NCI-H82 (cell line): ENCODE measurements around the gene RPN2.
"Not testable (repeated sequence)": the region's sequence is repeated elsewhere in the genome, so short reads cannot be mapped to it uniquely, and the experiment has no call there.

Experiments
- DNase-seq: peaks from one replicate; lab custom pipeline; 2025; lab: John Stamatoyannopoulos, UW

The RPN2 gene

DNA sequence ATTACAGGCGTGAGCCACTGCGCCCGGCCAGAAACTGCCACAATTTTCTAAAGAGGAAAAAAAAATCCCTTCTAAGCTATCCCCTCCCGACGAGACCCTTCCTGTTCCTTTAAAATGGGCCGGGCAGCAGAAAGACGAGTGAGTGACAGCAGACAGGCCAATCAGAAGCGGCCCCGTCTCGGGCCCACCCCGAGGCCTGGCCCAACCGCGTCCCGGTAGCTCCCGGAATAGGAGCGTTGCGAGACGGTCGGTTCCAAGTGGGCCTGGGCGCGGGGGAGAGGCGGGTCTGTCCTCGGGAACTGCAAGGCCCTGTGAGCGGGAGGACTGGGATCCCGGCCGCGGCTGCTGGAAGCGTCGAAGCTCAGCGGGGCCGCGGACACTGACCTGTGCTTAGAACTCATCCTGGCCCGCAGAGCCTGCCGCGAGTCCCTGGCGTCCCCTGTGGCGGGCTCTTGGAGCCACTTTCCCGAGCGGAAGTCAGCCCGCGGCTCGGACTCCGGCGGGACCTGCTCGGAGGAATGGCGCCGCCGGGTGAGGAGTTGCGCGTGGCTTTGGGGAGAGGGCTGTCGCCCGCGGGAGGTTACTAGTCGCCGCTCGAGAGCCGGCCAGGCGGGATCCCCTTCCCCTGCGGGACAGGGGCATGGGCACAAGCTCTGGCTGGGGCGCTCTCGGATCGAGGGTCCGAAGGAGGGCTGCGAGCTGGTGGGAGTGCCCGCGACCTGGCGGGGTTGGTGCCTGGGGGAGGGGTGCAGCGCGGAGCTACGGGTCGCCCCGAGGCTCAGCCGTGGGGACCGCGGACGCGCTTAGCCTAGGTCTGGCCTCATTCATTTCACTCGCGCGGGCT is at the start of gene RPN2, which contains the start of gene MROH8:
Gene RPN2 (plus strand): TSS at position 492 of the 844 bp plus-strand sequence. CDS start 27 bp downstream, at position 519.
Gene MROH8 (minus strand): TSS at position 710 of the 844 bp plus-strand sequence.
- DNase-seq: peak; percentile 99

DNA sequence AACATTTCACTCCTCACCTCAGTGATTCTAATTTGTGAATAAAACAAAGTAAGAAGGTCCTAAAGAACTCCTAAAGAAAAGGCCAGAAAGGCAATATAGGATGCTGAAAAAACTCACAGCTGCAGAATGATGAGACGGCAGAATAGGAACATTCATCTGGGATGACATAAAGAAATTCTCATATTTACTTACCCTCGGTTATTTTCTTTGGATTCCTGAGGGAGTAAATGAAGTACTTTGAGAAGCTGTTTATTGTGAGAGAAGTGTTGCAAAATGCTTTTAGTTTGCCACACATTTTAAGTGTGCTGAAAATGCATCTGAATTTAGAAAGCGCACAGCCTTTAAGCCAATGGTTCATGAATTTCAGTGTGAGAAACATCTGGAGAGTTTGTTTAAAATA is 47.6 kb upstream of the RPN2 start:
- no peak for DNase-seq

DNA sequence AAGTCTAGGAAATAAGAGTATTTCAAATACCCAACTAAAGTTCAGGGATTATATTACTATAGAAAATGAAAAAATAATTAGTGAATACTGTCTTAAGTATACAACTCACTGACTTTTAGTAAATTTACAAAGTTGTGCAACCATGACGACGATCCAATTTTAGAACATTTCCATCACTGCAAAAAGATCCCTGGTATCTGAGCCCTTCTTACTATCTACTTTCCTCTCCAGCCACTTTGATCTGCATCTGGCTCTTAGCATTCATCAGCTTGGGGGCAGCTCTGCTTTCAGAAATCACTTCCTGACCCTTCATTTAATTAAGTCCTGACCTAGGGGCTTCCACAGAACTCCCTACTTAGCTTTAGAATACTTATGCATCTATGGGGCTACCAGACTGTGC is 45.2 kb upstream of the RPN2 start:
- DNase-seq: no peak

DNA sequence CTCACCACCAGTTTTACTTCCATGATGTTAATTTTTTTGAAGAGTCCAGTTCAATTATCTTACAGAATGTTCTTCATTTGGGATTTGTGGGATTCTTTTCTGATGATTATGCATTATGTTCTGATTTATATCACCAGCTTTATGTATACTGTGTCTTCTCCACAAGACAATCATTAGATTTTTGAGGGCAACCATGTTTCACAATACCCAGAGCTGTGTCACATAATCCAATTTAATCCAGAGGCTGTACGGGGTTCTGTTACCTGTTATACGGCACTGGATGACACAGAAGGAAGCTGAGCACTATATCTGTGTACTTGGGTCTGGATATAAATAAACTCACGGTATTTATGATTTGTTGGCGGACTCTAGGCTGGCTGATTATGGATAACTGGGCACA is 41.6 kb upstream of the RPN2 start:
- peak; percentile 49 for DNase-seq

DNA sequence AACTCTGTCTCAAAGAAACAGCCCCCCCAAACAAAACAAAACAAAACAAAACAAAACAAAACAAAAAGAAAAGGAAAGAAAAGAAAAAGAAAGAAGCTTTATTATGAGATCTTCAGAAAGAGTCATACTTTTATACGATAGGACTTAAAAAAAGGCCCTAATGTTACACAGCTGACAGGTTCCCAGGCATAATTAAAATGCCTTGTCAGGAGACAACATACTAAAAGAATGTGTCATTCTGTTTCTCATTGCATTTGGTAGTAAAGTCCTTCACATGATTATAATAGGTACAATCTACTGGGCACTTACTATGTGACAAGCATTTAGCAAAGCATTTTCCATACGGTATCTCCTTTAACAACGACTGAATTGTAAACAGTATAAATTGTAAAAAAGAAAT is 36.4 kb upstream of the RPN2 start:
- no peak for DNase-seq

DNA sequence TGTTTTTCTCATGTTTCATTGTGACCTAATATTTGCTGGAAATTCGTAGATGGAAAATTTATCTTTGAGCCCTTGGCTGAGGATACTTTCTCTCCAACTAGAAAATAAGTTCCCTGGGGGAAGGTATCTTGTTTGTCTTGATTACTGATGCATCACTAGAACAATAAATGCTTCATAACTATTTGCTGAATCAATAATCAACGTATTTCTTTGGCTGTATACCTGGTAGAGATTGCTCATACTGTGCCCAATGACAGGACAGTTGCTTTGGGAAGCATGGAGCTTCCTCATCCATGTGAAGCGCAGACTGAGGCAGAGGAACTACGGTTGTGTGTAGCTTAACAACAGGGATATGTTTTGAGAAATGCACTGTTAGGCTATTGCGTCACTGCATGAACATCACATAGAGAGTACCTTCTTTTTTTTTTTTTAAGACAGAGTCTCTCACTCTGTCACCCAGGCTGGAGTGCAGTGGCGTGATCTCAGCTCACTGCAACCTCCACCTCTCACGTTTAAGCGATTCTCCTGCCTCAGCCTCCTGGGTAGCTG is 34.2 kb upstream of the RPN2 start:
- no peak for DNase-seq

DNA sequence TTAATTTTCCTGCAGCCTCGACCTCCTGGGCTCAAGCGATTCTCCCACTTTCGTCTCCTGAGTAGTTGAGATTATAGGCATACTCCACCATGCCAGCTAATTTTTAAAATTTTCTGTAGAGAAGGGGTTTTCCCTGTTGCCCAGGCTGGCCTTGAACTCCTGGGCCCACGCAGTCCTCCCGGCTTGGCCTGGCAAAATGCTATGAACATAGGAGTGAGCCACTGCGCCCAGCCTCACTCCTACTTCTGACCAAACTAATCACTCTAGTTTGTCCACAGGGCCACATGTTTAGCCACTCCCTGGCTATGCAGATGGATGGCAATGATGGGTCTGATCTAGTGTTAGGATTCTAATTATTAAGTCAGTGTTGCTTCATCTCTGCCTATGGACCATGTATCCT is 31.9 kb upstream of the RPN2 start:
- DNase-seq: no peak

DNA sequence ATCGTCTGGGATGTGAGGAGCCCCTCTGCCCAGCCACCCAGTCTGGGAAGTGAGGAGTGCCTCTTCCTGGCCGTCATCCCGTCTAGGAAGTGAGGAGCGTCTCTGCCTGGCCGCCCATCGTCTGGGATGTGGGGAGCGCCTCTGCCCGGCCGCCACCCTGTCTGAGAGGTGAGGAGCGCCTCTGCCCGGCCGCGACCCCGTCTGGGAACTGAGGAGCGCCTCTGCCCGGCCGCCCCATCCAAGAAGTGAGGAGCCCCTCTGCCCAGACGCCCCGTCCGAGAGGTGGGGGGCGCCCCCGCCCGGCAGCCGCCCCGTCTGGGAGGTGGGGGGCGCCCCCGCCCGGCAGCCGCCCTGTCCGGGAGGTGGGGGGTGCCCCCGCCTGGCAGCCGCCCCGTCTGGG is 28.3 kb upstream of the RPN2 start:
- not testable (repeated sequence) for DNase-seq

DNA sequence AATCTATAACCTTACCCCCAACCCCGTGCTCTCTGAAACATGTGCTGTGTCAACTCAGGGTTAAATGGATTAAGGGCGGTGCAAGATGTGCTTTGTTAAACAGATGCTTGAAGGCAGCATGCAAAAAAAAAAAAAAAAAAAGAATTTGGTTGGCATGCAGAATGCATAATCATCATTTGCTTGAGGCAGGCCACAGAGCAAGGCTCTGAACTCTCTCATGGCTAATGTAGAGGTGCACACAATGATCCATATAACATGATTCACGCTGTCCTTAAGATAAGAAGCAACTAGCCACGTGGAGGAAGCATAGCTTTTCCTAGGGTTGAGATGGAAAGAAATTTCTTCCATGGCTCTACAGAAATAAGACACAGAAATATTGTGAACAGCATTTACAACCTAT is 27.6 kb upstream of the RPN2 start:
- no peak for DNase-seq

DNA sequence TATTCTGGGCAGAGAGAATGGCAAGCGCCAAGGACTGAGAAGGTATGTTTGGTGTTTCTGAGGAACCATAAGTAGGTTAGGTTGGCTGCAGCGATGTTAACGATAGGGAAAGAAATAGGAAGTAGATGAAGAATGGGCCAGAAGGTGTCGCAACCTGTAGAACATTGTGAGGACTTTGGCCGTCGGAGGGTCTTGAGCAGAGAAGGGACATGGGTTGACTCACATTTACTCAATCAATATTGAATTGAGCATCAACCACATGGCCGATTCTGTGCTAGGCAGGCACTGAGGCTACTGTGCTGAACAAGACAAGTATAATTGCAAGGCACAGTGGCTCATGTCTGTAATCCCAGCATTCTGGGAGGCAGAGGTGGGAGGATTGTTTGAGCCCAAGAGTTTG is 26.8 kb upstream of the RPN2 start:
- DNase-seq: no peak

DNA sequence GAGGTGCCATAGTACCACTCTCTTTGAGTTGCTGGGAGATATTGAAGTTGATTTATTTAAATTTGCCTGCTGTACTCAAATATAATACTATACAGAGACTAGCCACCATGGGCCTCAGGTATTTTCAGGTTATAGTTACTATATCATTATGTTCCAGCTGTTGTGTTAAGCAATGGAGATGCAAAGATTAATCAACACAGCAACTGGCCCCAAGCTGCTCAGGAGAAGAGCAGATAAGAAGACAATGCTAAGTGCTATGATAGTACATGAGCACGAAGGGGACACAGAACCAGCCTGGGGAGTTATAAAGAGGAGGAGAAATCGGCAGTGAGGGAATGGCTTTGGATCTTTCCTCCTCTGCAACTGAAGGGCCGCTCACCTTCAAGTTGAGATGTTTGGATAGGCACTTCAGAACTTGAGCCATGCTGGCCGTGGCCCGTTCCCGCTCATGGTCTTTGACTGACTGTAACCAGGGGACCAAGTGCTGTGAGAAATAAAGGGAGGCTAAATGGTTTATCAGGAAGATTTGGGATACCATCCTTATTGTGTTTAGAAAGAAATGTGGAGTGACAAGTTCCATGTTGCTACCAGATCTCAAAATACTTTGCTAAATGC is 24.3 kb upstream of the RPN2 start:
- no peak for DNase-seq

DNA sequence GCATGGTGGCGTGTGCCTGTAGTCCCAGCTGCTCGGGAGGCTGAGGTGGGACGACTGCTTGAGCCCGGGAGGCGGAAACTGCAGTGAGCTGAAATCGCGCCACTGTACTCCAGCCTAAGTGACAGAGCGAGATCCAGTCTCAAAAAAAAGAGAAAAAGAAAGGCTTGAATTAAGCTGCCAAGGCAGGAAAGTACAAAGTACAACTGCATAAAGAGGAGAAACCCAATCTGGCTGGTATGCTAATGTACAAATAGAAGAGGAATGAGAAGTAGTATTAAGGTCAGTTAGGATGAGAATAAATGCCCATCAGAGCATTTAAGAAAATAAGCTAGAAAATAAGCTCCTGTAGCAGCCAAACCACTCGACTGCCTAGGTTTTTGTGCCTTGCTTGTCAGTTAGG is 23.1 kb upstream of the RPN2 start:
- no peak for DNase-seq

DNA sequence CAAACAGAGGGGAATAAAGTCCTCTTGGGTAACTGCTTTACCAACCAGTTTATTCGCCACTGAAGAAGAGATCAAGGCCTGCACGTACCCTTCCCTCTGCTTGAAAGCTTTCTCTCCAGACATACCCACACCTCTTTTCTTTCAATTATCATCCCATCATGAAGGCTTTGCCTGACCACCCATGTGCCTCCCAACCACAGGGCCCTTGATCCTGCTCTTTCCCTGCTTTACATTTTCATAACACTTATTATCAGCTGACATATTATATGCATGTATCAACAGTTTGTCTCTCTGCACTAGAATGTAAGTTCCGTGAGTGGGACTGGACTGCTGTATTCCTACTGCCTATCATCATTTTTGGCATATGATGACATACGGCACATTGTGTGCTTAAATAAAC is 20.9 kb upstream of the RPN2 start:
- no peak for DNase-seq

DNA sequence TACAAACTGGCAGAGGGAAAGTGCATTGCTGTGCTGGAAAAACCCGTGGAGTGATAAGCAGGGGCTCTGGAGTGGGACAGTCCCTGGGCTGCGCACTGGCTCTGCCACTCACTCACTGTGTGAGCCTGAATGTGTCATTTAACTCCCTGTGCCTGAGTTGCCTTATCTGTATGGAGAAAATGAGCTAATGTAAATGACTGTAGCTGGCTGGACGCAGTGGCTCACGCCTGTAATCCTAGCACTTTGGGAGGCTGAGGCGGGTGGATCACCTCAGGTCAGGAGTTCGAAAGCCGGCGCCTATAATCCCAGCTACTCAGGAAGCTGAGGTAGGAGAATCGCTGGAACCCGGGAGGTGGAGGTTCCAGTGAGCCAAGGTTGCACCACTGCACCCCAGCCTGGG is 18.4 kb upstream of the RPN2 start:
- DNase-seq: peak; percentile 27

DNA sequence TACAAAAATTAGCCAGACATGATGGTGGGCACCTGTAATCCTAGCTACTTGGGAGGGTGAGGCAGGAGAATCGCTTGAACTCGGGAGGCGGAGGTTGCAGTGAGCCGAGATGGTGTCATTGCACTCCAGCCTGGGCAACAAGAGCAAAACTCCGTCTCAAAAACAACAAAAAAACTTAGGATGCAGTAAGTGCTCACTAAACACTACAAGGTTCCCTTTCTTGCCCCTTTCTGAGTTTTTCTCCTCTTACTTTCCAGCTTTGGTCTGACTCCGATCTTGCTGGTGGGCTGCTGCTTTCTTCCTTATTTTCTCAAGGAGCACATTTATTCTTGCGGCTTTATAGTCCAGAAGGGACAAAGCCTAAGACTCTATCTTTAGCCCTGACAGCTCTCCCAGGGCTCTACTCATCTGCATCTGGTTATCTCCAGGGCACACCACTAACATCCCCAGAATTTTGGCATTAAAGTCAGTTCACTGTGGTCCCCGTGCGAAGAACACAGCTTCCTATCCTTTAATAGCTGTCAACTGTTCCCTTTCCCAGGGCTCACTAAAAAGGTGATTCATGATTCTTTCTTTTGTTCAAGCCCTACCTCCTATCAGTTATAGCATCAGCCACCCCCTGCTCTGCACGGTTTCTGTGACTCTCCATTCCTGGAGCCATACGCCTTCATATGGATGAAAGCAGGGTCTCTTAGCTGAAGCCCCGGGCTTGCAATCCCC is 17.1 kb upstream of the RPN2 start:
- no peak for DNase-seq

DNA sequence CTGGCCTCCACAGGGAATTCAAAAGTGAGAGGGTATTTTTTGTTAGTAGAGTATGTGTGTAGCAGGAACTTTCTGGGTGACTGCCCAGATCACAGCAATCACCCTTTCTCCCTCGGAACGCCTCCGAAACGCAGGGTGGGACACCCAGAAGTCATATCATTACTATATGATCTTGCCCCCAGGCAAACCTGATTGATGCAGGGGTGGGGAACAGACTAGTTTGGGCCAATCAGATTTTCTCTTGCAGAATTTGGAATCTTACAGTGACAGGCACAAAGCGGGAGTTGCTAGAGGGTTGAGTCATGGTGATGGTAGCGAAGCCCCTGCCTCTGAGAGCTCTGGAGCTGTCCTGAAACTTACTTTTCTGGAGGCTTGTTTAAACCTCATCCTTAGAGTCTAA is 16.5 kb upstream of the RPN2 start:
- no peak for DNase-seq

DNA sequence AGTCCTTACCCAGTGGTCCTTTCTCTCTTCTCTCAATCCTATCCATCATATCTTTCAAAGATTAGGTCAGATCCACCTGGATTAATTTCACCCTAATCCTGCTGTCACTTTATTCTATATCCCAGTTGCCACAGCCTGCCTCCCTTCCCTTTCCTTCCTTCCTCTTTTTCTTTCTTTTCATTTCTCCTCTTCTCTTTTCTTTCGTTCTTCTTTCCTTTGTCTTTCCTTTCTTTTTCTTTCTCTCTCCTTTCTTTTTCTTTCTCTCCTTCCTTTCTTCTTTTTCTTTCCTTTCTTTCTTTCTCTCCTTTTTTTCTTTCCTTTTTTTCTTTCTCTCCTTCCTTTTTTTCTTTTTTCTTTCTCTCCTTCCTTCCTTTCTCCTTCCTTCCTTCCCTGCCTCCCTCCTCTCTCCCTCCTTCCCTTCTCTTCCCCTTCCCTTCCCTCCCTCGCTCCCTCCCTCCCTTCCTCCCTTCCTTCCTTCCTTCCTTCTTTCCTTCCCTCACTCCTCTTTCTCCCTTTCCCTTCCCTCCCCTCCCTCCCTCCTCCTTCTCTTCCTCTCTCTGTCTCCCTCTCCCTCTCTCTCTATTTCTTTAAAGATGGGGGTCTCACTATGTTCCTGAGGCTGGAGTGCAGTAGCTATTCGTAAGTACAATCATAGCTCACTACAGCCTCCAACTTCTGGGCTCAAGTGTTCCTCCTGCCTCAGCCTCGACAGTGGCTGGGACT is 15.1 kb upstream of the RPN2 start:
- peak; percentile 20 for DNase-seq

DNA sequence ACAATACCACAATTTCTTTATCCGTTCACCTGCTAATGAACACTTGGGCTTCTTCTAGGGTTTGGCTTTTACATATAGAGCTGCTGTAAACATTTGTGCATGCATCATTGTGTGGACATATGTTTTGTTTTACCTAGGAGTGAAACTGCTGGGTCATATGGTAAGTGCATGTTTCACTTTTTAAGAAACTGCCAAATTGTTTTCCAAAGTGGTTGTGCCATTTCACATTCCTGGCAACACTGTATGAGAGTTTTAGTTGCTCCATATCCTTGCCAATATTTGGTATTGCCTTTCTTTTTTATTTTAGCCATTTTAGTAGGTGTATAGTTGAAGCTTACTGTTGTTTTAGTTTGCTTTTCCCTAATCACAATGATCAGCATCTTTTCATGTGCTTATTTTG is 14.1 kb upstream of the RPN2 start:
- no peak for DNase-seq

DNA sequence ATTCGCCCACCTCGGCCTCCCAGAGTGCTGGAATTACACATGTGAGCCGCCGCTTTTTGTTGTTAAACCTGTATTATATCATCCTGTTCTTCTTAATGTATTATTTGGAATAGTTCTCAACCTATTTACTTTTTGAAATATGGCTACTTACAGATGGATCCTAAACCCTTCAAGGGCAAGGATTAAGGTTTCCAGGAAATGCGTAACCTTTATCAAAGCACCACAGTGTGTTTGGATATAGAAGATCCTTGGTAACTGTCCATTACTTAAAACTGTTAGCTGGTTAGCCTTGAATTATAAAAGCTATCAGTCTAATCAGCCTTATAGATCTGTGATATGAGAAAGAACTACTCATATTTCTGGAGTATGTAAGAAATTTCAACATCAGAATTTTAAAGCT is 12.3 kb upstream of the RPN2 start:
- DNase-seq: no peak

DNA sequence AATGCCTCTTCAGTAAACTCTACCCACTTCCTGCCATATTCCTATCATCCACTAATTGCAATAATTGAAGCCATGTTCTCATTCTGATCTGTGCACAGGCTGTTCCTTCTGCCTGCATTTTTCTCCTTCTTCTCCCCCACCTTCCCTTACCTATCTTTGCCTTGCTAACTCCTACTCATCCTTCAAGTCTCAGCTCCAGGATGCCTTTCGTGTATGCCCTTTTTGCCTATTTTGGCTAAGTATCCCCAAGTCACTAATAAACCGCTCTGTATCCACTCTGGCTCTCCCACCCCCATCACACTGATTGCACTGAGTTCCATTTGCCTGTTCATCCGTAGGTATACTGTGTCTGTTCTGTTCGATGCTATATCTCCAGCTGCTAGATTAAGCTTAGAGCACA is 6.3 kb upstream of the RPN2 start:
- no peak for DNase-seq

DNA sequence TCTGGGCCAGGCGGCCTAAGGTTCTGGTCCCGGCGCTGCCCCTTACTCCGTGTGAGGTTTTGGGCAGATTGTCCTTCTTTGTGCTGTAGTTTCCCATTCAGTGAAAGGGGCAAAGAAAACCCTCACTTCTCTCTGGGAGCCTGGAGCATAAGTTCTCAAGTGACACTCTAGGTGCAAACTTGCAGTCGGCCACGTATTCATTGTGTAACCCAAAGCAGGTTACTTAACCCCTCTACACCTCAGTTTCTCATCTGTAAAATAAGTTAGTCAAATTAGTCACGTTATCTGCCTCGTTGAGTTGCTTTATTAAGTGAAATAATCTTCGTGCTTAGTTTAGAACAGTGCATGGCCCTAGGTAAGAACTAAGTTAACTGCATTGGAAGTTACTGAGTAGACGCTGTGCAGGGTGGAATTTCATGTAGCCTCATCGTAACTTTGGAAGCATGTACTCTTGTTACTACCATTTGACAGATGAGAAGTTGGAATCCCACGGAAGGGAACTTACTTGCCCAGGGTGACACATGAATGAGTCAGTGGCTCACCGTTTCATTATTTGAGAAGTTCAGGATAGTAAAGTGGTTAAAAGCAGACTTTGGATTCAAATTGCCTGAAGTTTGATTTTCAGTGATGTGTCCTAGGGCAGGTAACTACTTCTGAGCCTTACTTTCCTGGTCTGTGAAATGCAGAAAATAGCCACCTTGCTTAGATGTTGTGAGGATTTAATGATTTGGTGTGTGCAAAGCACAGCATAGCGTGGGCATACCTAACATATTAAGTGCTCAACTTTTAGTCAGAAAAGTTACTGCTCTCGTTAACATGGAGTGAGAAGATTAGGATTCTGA is 774 bp downstream of the RPN2 start:
- DNase-seq: no peak
